Measurements from ENCODE around the gene SKIC8.

DNA sequence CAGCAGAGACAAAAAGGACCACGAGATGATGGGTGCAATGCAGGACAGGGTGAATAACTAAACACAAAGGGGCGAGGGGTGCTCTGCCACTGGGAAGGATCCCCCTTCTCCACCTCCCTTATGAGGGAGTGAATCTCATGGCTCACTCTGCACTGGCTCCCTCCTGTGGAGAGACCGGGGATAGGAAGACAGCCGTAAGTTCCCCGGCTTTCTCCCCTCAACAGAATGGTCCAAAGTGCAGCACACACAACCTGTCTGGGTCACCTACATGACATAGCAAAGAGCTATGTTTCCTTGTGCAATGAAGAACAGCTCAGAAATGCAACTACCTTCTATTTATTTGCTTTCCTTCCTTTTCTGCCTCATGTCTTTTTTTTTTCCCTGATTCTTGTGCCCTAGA, 57.3 kb downstream of the SKIC8 start:
- TF ChIP-seq, protein P1, sequence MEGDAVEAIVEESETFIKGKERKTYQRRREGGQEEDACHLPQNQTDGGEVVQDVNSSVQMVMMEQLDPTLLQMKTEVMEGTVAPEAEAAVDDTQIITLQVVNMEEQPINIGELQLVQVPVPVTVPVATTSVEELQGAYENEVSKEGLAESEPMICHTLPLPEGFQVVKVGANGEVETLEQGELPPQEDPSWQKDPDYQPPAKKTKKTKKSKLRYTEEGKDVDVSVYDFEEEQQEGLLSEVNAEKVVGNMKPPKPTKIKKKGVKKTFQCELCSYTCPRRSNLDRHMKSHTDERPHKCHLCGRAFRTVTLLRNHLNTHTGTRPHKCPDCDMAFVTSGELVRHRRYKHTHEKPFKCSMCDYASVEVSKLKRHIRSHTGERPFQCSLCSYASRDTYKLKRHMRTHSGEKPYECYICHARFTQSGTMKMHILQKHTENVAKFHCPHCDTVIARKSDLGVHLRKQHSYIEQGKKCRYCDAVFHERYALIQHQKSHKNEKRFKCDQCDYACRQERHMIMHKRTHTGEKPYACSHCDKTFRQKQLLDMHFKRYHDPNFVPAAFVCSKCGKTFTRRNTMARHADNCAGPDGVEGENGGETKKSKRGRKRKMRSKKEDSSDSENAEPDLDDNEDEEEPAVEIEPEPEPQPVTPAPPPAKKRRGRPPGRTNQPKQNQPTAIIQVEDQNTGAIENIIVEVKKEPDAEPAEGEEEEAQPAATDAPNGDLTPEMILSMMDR (IDR thresholded peaks at IDR 0.05; ENCODE audit: low read length), result peak; percentile 48
- TF ChIP-seq EZH2 (IDR thresholded peaks at IDR 0.05; ENCODE audit: borderline replicate concordance, low read length), result no peak

Measured in OCI-LY1 (cell line).